Mammary epithelial cell (primary cell): ENCODE measurements around the gene MTCH1.

Experiments used
- CTCF ChIP-seq, 2 donors: IDR thresholded peaks in 1 of 2; conservative IDR thresholded peaks in 1 of 2; 2 replicates each; pipeline ENCODE4 v1.5.1; 2011 to 2012; ENCODE audit warnings: inconsistent platforms in 2 of 2, low read length in 2 of 2, mild to moderate bottlenecking in 2 of 2, control low read depth in 1 of 2, low read depth in 1 of 2; ENCODE audit not compliant: insufficient read depth in 1 of 2; ENCODE audit errors: extremely low read depth in 1 of 2
- EZH2 ChIP-seq: IDR thresholded peaks from 2 replicates; pipeline ENCODE4 v1.6.1; 2012; ENCODE audit warnings: low read length, inconsistent platforms, borderline replicate concordance

- no peak for TF ChIP-seq CTCF (conservative IDR thresholded peaks at IDR 0.05 in 1 of 2, IDR thresholded peaks at IDR 0.05 in 1 of 2; ENCODE audit: extremely low read depth in 1 of 2, insufficient read depth in 1 of 2, low read depth in 1 of 2, low read length in 2 of 2)
- TF ChIP-seq EZH2 = no peak
Measured at GRCh38 chr6:36945301-36945700, 40.7 kb downstream of the MTCH1 start.
